GM23248 (cell line): ENCODE results near the gene FAM120A. TPM values are rescaled to one million over a fixed set of nuclear protein-coding genes. Genes with fewer than 3 reads are reported as not detected.

ENCODE experiments used
- DNase-seq: peaks from one replicate; pipeline ENCODE4 v3.0.0-alpha.2; 2015
- H2AFZ ChIP-seq: fragments of 200-600 bp; sonication (generic); 2 replicates; pipeline ENCODE4 v1.6.1; 2016; ENCODE audit warnings: antibody characterized with exemption
- H3F3A ChIP-seq: fragments of 200-600 bp; sonication (generic); 2 replicates; pipeline ENCODE4 v1.6.1; 2016; ENCODE audit warnings: mild to moderate bottlenecking, antibody characterized with exemption, mixed run types; ENCODE audit not compliant: insufficient read depth
- H3K27ac ChIP-seq: fragments of 200-600 bp; sonication (generic); 2 replicates; pipeline ENCODE4 v1.5.1; 2016; ENCODE audit warnings: mild to moderate bottlenecking
- H3K27me3 ChIP-seq: fragments of 200-600 bp; sonication (generic); replicated peaks from 2 replicates; pipeline ENCODE4 v1.6.1; 2016; ENCODE audit warnings: mild to moderate bottlenecking; ENCODE audit not compliant: insufficient read depth
- H3K36me3 ChIP-seq: fragments of 200-600 bp; sonication (generic); 2 replicates; pipeline ENCODE4 v1.6.1; 2016; ENCODE audit warnings: low read depth, mild to moderate bottlenecking
- H3K4me1 ChIP-seq: fragments of 200-600 bp; sonication (generic); 2 replicates; pipeline ENCODE4 v1.6.1; 2016; ENCODE audit warnings: mild to moderate bottlenecking; ENCODE audit not compliant: insufficient read depth
- H3K4me2 ChIP-seq: fragments of 200-600 bp; sonication (generic); one replicate; pipeline ENCODE4 v1.6.1; 2016; ENCODE audit warnings: mild to moderate bottlenecking; ENCODE audit not compliant: unreplicated experiment
- H3K4me3 ChIP-seq: fragments of 200-600 bp; sonication (generic); 2 replicates; pipeline ENCODE4 v1.5.1; 2016; ENCODE audit warnings: mild to moderate bottlenecking
- H3K79me2 ChIP-seq: fragments of 200-600 bp; sonication (generic); 2 replicates; pipeline ENCODE4 v1.6.1; 2016; ENCODE audit warnings: mild to moderate bottlenecking; ENCODE audit not compliant: insufficient read depth
- H3K9ac ChIP-seq: fragments of 200-600 bp; sonication (generic); 2 replicates; pipeline ENCODE4 v1.6.1; 2016; ENCODE audit warnings: mild to moderate bottlenecking
- H3K9me2 ChIP-seq: fragments of 200-600 bp; sonication (generic); 2 replicates; pipeline ENCODE4 v1.6.1; 2016; ENCODE audit warnings: mixed run types, mild to moderate bottlenecking, moderate library complexity; ENCODE audit not compliant: insufficient read depth
- H3K9me3 ChIP-seq: fragments of 200-600 bp; sonication (generic); one replicate; pipeline ENCODE4 v1.6.1; 2017; ENCODE audit warnings: low read depth
- H4K20me1 ChIP-seq: fragments of 200-600 bp; sonication (generic); 2 replicates; pipeline ENCODE4 v1.6.0; 2016; ENCODE audit not compliant: insufficient read depth
- EZH2 ChIP-seq: fragments of 200-600 bp; sonication (generic); IDR thresholded peaks from 2 replicates; pipeline ENCODE4 v1.6.1; 2018; ENCODE audit warnings: antibody characterized with exemption, mild to moderate bottlenecking; ENCODE audit not compliant: insufficient read depth, poor library complexity, severe bottlenecking
- EZH2phosphoT487 ChIP-seq: fragments of 200-600 bp; sonication (generic); IDR thresholded peaks from 2 replicates; pipeline ENCODE4 v1.6.1; 2018; ENCODE audit warnings: antibody characterized with exemption, moderate library complexity, mild to moderate bottlenecking, low read depth; ENCODE audit not compliant: insufficient read depth
- WGBS, 2 experiments: methylation state at CpG; one replicate each; pipeline ENCODE4 v1.1.6; 2015 to 2017; ENCODE audit warnings: low lambda C conversion rate in 2 of 2, low coverage in 1 of 2; ENCODE audit errors: missing lambda C conversion rate in 2 of 2; 5-methylcytosine and 5-hydroxymethylcytosine counted together
- in situ Hi-C: fragments of 300-500 bp; cut with MboI; formaldehyde crosslinking; loops from 2 replicates; pipeline ENCODE4 v1.15.0; 2020
- polyA plus RNA-seq: library from polyadenylated mRNA; unstranded; fragments of >200 nt; fragmentation: Nextera tagmentation; extraction: Ambion mirVana; gene quantifications from 2 replicates; pipeline ENCODE4 v1.2.1, GENCODE V29; 2016
- total RNA-seq: library from RNA; depleted of rRNA; stranded (reverse); fragments of >200 nt; shearing (Covaris generic); gene quantifications from 2 replicates; pipeline ENCODE4 v1.2.3, GENCODE V29; 2014

FAM120A gene
- total and polyA plus RNA-seq, 2 experiments from 2014 or later = 28.9 to 90.5 TPM

GRCh38 chr9:93582550-93582949, 131.1 kb downstream of the FAM120A start:
- Histone ChIP-seq H3K4me3 (no peak overlapping the region), H3K9me2 (no peaks in the 10 kb centered on the region), H3K4me1 (peaks cover 13% of the 10 kb centered on the region), H3K27me3 (no peaks in the 10 kb centered on the region), H2AFZ (no peak overlapping the region), H3K9ac (no peak overlapping the region), H3F3A (no peaks in the 10 kb centered on the region), H3K9me3 (no peaks in the 10 kb centered on the region), H3K79me2 (peaks cover 100% of the 10 kb centered on the region), H3K36me3 (no peaks in the 10 kb centered on the region), H4K20me1 (no peaks in the 10 kb centered on the region; the same call in 1 of the 2 replicates), H3K27ac (no peak overlapping the region), H3K4me2 (no peak overlapping the region)
- WGBS, 2 experiments = 66 to 67% methylated on average over 3 of the region's 3 CpGs
- DNase-seq = no peak
- in situ Hi-C loops = no loop called here
- no peak for TF ChIP-seq EZH2phosphoT487
- TF ChIP-seq EZH2 = no peak

DNA sequence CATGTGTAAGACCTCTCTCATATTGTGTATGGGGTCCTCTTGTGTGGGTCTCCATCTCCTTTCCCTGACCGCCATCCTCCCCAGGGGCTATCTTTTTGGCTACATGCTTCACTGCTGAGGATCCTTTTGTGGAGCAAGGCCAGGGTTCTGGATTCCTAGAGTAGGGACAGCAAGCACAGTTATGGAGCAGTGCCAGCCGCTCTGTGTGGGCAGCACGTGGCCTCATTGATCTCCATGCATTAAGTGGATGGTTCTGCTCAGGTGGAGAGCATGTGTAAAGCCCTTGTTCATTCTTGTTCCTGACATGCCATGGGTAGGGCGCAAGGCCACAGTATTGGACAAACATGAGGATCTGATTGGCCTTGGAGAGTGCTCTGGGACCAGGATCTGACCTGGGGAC, 133.8 kb downstream of the FAM120A start:
- TF ChIP-seq EZH2 = no peak
- TF ChIP-seq EZH2phosphoT487 = no peak
- H3K4me1 ChIP-seq = 0 out of 2 replicates have a peak, but pooled peaks cover 6% of the 10 kb centered on the region
- no peak for DNase-seq
- H4K20me1 ChIP-seq = no peaks in the 10 kb centered on the region; the same call in 1 of the 2 replicates
- no peaks in the 10 kb centered on the region for H3K9me3 ChIP-seq
- H3K27ac ChIP-seq = no peak overlapping the region
- H3K27me3 ChIP-seq = no peaks in the 10 kb centered on the region
- H2AFZ ChIP-seq = no peak overlapping the region
- no peak overlapping the region for H3K4me2 ChIP-seq
- H3K9me2 ChIP-seq = no peaks in the 10 kb centered on the region
- H3K79me2 ChIP-seq = peaks cover 99% of the 10 kb centered on the region
- H3K4me3 ChIP-seq = no peak overlapping the region
- no peak overlapping the region for H3K9ac ChIP-seq
- WGBS, 2 experiments = 92 to 98% methylated on average over 4 of the region's 4 CpGs
- in situ Hi-C loops = no loop called here
- H3K36me3 ChIP-seq = no peaks in the 10 kb centered on the region
- H3F3A ChIP-seq = no peaks in the 10 kb centered on the region

GRCh38 chr9:93585695-93586094, 134.2 kb downstream of the FAM120A start:
- Histone ChIP-seq H4K20me1 (no peaks in the 10 kb centered on the region; the same call in 1 of the 2 replicates), H3K4me3 (no peak overlapping the region), H2AFZ (no peak overlapping the region), H3K4me1 (0 out of 2 replicates have a peak, but pooled peaks cover 1% of the 10 kb centered on the region), H3K27me3 (no peaks in the 10 kb centered on the region), H3K79me2 (peaks cover 99% of the 10 kb centered on the region), H3K27ac (no peak overlapping the region), H3K9ac (no peak overlapping the region), H3K4me2 (no peak overlapping the region), H3K9me2 (no peaks in the 10 kb centered on the region), H3K36me3 (no peaks in the 10 kb centered on the region), H3K9me3 (no peaks in the 10 kb centered on the region), H3F3A (no peaks in the 10 kb centered on the region)
- TF ChIP-seq EZH2 = no peak
- TF ChIP-seq EZH2phosphoT487 = no peak
- no peak for DNase-seq
- in situ Hi-C loops = no loop called here
- 98 to 100% methylated on average over 4 of the region's 4 CpGs for whole genome bisulfite sequencing, 2 experiments

DNA sequence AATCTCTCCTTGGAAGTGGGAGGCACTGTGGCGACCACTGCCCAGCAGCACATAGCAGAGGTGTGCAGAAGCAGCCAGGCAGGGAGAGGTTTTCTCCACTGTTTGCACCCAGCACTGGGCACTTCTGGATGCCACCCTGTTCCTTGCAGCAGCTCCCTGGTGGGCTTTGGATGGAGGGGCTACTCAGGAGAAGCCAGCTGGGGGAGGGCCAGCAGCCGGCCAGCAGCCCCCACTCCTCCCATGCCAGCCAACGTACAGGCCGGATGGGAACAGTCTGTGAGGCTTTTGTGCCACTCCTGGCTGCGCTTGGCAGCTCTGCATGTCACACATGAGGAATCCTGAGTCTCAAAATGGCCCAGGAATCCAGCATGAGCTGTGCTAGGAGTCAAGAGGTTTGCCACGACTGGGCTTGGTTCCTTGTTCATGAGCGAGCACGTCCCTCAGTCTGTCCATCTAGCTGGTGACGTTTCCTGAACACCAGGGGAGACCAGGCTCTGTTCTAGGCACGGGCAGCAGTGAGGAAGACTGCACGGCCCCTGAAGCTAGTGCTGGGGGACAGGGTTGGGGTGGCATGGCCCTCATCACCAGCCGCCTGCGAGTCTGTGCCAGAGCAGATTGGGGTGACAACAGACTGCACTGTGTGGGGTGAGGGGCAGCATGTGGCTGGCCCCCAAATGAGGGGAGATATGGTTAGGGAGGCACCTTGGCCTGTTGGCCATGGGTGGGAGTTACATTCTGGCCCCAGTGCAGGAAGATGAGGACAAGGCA, 135.0 kb downstream of the FAM120A start:
- DNase-seq = peak; percentile 18
- no peaks in the 10 kb centered on the region; the same call in 1 of the 2 replicates for H4K20me1 ChIP-seq
- H3K79me2 ChIP-seq = peaks cover 99% of the 10 kb centered on the region

More for the DNA sequence above, 135.0 kb downstream of the FAM120A start:
- Histone ChIP-seq H2AFZ (no peak overlapping the region), H3K4me2 (no peak overlapping the region), H3K4me1 (no peaks in the 10 kb centered on the region), H3K4me3 (no peak overlapping the region), H3K9ac (no peak overlapping the region), H3K36me3 (no peaks in the 10 kb centered on the region), H3K27me3 (no peaks in the 10 kb centered on the region), H3F3A (no peaks in the 10 kb centered on the region), H3K9me2 (no peaks in the 10 kb centered on the region), H3K9me3 (no peaks in the 10 kb centered on the region), H3K27ac (no peak overlapping the region)
- no peak for TF ChIP-seq EZH2
- TF ChIP-seq EZH2phosphoT487 = no peak
- WGBS, 2 experiments = 47 to 48% methylated on average over 13 of the region's 13 CpGs
- in situ Hi-C loops = no loop called here
